HCT116 (cell line): ENCODE results near the gene MUC5B. TPM values are rescaled to one million over a fixed set of nuclear protein-coding genes. Genes with fewer than 3 reads are reported as not detected.

ENCODE experiments used
- ATAC-seq: fragments of 200-7000 bp; cut with Tn5 transposase; 2 replicates; pipeline ENCODE4 v1.9.1; 2020; ENCODE audit warnings: mild to moderate bottlenecking, moderate library complexity
- BruUV-seq: library from RNA; stranded (reverse); fragments of 400-500 nt; replicated peaks from 2 replicates; lab custom pipeline; 2021; lab: Mats Ljungman, UMichigan
- CTCF ChIA-PET: fragments of 300-600 bp; sonication (Branson Sonifier 250); formaldehyde crosslinking; loops from one replicate; lab custom pipeline; 2021; ENCODE audit warnings: antibody characterized with exemption; lab: Charles Lee
- POLR2A ChIA-PET: fragments of 300-600, 350-600 bp; sonication (Branson Sonifier 250); formaldehyde crosslinking; loops from one replicate; lab custom pipeline; 2021; ENCODE audit warnings: antibody characterized with exemption; lab: Charles Lee
- RAD21 ChIA-PET, 2 experiments: fragments of 300-600 bp; sonication (Branson Sonifier 250); formaldehyde crosslinking; loops; one replicate each; lab custom pipeline; 2023; ENCODE audit warnings: low total read pairs in 2 of 2; ENCODE audit not compliant: uncharacterized antibody in 2 of 2, unreplicated experiment in 2 of 2, low non-redundant PET in 1 of 2; lab: Charles Lee
- DNase-seq: peaks from one replicate; pipeline ENCODE4 v3.0.0-alpha.2; 2010; ENCODE audit warnings: low read depth, low spot score
- H2AFZ ChIP-seq: fragments of 200-600 bp; shearing (Covaris generic), sonication (generic); 2 replicates; pipeline ENCODE4 v1.6.1; 2017; ENCODE audit warnings: low read depth, mixed run types, mixed read lengths, antibody characterized with exemption, low read length; ENCODE audit not compliant: poor library complexity, severe bottlenecking
- H3K27ac ChIP-seq: 2 replicates; pipeline ENCODE4 v1.5.1; 2012; ENCODE audit warnings: low read depth, low read length
- H3K27me3 ChIP-seq: fragments of 200-600 bp; sonication (generic); 2 replicates; pipeline ENCODE4 v1.6.1; 2016; ENCODE audit warnings: mixed run types, low read length, mixed read lengths; ENCODE audit not compliant: insufficient read depth
- H3K36me3 ChIP-seq, 2 experiments: fragments of 200-500 bp in 1 of 2; fragments of 200-600 bp in 1 of 2; sonication (Bioruptor generic) in 1 of 2; sonication (generic) in 1 of 2; 2 replicates each; pipeline versions ENCODE4 v1.5.1 to v1.6.1; 2014 to 2016; ENCODE audit warnings: low read length in 2 of 2, inconsistent platforms in 1 of 2, mixed read lengths in 1 of 2, mixed run types in 1 of 2; ENCODE audit not compliant: insufficient read depth in 2 of 2, control insufficient read depth in 1 of 2
- H3K4me1 ChIP-seq, 2 experiments: fragments of 200-600 bp in 1 of 2; sonication (generic) in 1 of 2; 2 replicates each; pipeline versions ENCODE4 v1.5.1 to v1.6.1; 2012 to 2017; ENCODE audit warnings: low read length in 2 of 2, inconsistent platforms in 1 of 2, mild to moderate bottlenecking in 1 of 2, mixed read lengths in 1 of 2, mixed run types in 1 of 2, moderate library complexity in 1 of 2; ENCODE audit not compliant: insufficient read depth in 2 of 2, control insufficient read depth in 1 of 2
- H3K4me2 ChIP-seq: fragments of 200-600 bp; sonication (generic); 2 replicates; pipeline ENCODE4 v1.6.1; 2017; ENCODE audit warnings: mixed run types, low read length, mixed read lengths
- H3K4me3 ChIP-seq, 2 experiments: fragments of 200-600 bp in 1 of 2; sonication (generic) in 1 of 2; replicated peaks in 1 of 2; 2 replicates each; pipeline ENCODE4 v1.5.1; 2011 to 2016; ENCODE audit warnings: low read length in 2 of 2, control low read depth in 1 of 2, low read depth in 1 of 2, mild to moderate bottlenecking in 1 of 2, mixed read lengths in 1 of 2, mixed run types in 1 of 2
- H3K79me2 ChIP-seq: fragments of 200-600 bp; sonication (generic); 2 replicates; pipeline ENCODE4 v1.6.1; 2017; ENCODE audit warnings: mild to moderate bottlenecking, mixed run types, low read length, moderate library complexity, mixed read lengths; ENCODE audit not compliant: insufficient read depth
- H3K9ac ChIP-seq: fragments of 200-600 bp; sonication (generic); 2 replicates; pipeline ENCODE4 v1.6.1; 2016; ENCODE audit warnings: low read length, mixed read lengths
- H3K9me2 ChIP-seq: fragments of 200-600 bp; sonication (generic), shearing (Covaris generic); 2 replicates; pipeline ENCODE4 v1.6.1; 2017; ENCODE audit warnings: mixed run types, mild to moderate bottlenecking, moderate library complexity; ENCODE audit not compliant: insufficient read depth
- H3K9me3 ChIP-seq, 2 experiments: fragments of 200-500 bp in 1 of 2; fragments of 200-600 bp in 1 of 2; sonication (Bioruptor generic) in 1 of 2; sonication (generic) in 1 of 2; 2 replicates each; pipeline ENCODE4 v1.6.1; 2014 to 2017; ENCODE audit warnings: low read length in 2 of 2, mixed read lengths in 2 of 2, inconsistent platforms in 1 of 2, low read depth in 1 of 2, mild to moderate bottlenecking in 1 of 2, mixed run types in 1 of 2, moderate library complexity in 1 of 2; ENCODE audit not compliant: control insufficient read depth in 1 of 2, insufficient read depth in 1 of 2
- H4K20me1 ChIP-seq: fragments of 200-600 bp; sonication (generic), shearing (Covaris generic); 2 replicates; pipeline ENCODE4 v1.6.1; 2017; ENCODE audit warnings: mixed run types, mild to moderate bottlenecking, moderate library complexity; ENCODE audit not compliant: insufficient read depth
- CEBPB ChIP-seq: IDR thresholded peaks from 2 replicates; pipeline ENCODE4 v1.6.1; 2012; ENCODE audit warnings: low read depth
- CTCF ChIP-seq, 3 experiments: fragments of 200-600 bp in 1 of 3; sonication (generic) in 1 of 3; IDR thresholded peaks in 2 of 3; conservative IDR thresholded peaks in 1 of 3; 2 replicates each; pipeline ENCODE4 v1.5.1; 2012 to 2017; ENCODE audit warnings: low read depth in 2 of 3, low read length in 2 of 3, antibody characterized with exemption in 1 of 3, borderline replicate concordance in 1 of 3, control low read depth in 1 of 3, mild to moderate bottlenecking in 1 of 3, mixed read lengths in 1 of 3, mixed run types in 1 of 3, moderate library complexity in 1 of 3; ENCODE audit not compliant: insufficient read depth in 1 of 3
- EZH2phosphoT487 ChIP-seq: fragments of 200-600 bp; IDR thresholded peaks from 2 replicates; pipeline ENCODE4 v1.6.1; 2018; ENCODE audit warnings: antibody characterized with exemption, borderline replicate concordance
- POLR2A ChIP-seq: IDR thresholded peaks from 2 replicates; pipeline ENCODE4 v1.7.0; 2011; ENCODE audit warnings: borderline replicate concordance; ENCODE audit not compliant: insufficient read depth, insufficient read length; ENCODE audit errors: extremely low read depth
- POLR2AphosphoS5 ChIP-seq: IDR thresholded peaks from 2 replicates; pipeline ENCODE4 v1.6.1; 2011; ENCODE audit warnings: mild to moderate bottlenecking, low read depth, low read length, moderate library complexity
- SIN3A ChIP-seq: IDR thresholded peaks from 2 replicates; pipeline ENCODE4 v1.6.1; 2012; ENCODE audit warnings: low read depth
- SP1 ChIP-seq: IDR thresholded peaks from 2 replicates; pipeline ENCODE4 v1.6.1; 2012; ENCODE audit warnings: low read depth
- ZBTB33 ChIP-seq: IDR thresholded peaks from 2 replicates; pipeline ENCODE4 v1.6.1; 2011; ENCODE audit warnings: mild to moderate bottlenecking, low read length, moderate library complexity; ENCODE audit not compliant: insufficient replicate concordance; ENCODE audit errors: extremely low read depth
- ZFX ChIP-seq: fragments of 450-650 bp; IDR thresholded peaks from 2 replicates; pipeline ENCODE4 v1.6.1; 2017
- ZNF274 ChIP-seq: fragments of 200-500 bp; sonication (Bioruptor generic); IDR thresholded peaks from 2 replicates; pipeline ENCODE4 v1.6.1; 2014; ENCODE audit warnings: mild to moderate bottlenecking, low read depth, low read length, inconsistent platforms
- intact Hi-C: fragments of 100-400 bp; cut with micrococcal nuclease; formaldehyde crosslinking; loops from 2 replicates; pipeline ENCODE4 v1.10.0; 2022
- total RNA-seq: library from RNA; stranded (reverse); gene quantifications from one replicate; pipeline ENCODE4 v1.2.1, GENCODE V29; 2021; ENCODE audit not compliant: unreplicated experiment

The MUC5B gene
- total RNA-seq, 1 experiment from 2014 or later, result 1.5 TPM

GRCh38 chr11:1176224-1177019, 46.4 kb upstream of the MUC5B start:
- POLR2A ChIA-PET, result no interaction called here
- CTCF ChIA-PET, result no interaction called here
- no peak for ATAC-seq

More at GRCh38 chr11:1176224-1177019, 46.4 kb upstream of the MUC5B start:
- H3K27me3 ChIP-seq, result no peaks in the 10 kb centered on the region
- no peak for DNase-seq
- H3K36me3 ChIP-seq, result no peaks in the 10 kb centered on the region
- TF ChIP-seq ZFX (no peak), CEBPB (no peak), SIN3A (no peak), SP1 (no peak), POLR2AphosphoS5 (no peak), POLR2A (no peak), ZBTB33 (no peak), ZNF274 (no peak), EZH2phosphoT487 (no peak), CTCF (IDR thresholded peaks at IDR 0.05 in 2 of 3, conservative IDR thresholded peaks at IDR 0.05 in 1 of 3; ENCODE audit: borderline replicate concordance in 1 of 3, insufficient read depth in 1 of 3, low read depth in 2 of 3, low read length in 2 of 3) (no peak)
- no peaks in the 10 kb centered on the region for H3K4me1 ChIP-seq
- no peaks in the 10 kb centered on the region for H3K9me2 ChIP-seq
- no peaks in the 10 kb centered on the region for H3K79me2 ChIP-seq
- H4K20me1 ChIP-seq, result no peaks in the 10 kb centered on the region
- no peak overlapping the region for H3K4me3 ChIP-seq
- H2AFZ ChIP-seq, result no peak overlapping the region
- intact Hi-C loops, result no loop called here
- H3K4me2 ChIP-seq, result no peak overlapping the region
- BruUV-seq, result no TSS peak
- RAD21 ChIA-PET, result no interaction called here
- no peak overlapping the region for H3K9ac ChIP-seq
- H3K9me3 ChIP-seq, result no peaks in the 10 kb centered on the region
- no peak overlapping the region for H3K27ac ChIP-seq
